Measurements from ENCODE around the gene CISH. TPM values are rescaled to one million over a fixed set of nuclear protein-coding genes. Genes with fewer than 3 reads are reported as not detected.

The CISH gene
- total and polyA plus RNA-seq, 4 donors = 4.7 to 32.5 (median 24.3) TPM

DNA sequence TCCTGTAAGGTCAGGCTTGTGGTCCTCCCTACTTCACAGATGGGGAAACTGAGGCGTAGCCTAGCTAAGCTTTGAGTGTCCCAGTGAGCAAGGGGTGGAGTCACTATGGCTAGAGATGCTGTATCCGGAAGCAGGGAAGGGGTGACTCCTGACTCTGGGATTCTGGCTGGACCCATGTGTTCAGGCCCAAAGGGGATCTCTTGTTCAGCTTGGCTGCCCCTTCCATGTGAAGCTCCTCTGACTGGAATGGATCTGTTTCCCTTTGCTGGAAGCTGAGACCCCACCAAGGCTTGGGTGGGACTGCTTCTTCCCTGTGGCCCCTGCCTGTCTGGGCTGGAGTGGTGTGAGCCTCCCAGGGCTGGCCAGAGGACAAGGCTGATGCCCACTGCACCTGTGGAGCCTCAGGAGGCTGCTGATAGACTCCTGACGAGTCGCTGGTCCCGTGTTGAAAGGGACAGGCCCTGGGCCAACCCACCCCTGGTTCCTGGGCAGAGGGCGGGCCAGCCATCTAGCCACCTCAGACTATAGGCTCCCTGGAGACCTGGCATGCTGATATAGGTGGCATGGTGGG is 6.4 kb upstream of the CISH start (continued):
- TF ChIP-seq, protein P1, sequence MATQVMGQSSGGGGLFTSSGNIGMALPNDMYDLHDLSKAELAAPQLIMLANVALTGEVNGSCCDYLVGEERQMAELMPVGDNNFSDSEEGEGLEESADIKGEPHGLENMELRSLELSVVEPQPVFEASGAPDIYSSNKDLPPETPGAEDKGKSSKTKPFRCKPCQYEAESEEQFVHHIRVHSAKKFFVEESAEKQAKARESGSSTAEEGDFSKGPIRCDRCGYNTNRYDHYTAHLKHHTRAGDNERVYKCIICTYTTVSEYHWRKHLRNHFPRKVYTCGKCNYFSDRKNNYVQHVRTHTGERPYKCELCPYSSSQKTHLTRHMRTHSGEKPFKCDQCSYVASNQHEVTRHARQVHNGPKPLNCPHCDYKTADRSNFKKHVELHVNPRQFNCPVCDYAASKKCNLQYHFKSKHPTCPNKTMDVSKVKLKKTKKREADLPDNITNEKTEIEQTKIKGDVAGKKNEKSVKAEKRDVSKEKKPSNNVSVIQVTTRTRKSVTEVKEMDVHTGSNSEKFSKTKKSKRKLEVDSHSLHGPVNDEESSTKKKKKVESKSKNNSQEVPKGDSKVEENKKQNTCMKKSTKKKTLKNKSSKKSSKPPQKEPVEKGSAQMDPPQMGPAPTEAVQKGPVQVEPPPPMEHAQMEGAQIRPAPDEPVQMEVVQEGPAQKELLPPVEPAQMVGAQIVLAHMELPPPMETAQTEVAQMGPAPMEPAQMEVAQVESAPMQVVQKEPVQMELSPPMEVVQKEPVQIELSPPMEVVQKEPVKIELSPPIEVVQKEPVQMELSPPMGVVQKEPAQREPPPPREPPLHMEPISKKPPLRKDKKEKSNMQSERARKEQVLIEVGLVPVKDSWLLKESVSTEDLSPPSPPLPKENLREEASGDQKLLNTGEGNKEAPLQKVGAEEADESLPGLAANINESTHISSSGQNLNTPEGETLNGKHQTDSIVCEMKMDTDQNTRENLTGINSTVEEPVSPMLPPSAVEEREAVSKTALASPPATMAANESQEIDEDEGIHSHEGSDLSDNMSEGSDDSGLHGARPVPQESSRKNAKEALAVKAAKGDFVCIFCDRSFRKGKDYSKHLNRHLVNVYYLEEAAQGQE (IDR thresholded peaks at IDR 0.05) = no peak
- TF ChIP-seq, protein P2, sequence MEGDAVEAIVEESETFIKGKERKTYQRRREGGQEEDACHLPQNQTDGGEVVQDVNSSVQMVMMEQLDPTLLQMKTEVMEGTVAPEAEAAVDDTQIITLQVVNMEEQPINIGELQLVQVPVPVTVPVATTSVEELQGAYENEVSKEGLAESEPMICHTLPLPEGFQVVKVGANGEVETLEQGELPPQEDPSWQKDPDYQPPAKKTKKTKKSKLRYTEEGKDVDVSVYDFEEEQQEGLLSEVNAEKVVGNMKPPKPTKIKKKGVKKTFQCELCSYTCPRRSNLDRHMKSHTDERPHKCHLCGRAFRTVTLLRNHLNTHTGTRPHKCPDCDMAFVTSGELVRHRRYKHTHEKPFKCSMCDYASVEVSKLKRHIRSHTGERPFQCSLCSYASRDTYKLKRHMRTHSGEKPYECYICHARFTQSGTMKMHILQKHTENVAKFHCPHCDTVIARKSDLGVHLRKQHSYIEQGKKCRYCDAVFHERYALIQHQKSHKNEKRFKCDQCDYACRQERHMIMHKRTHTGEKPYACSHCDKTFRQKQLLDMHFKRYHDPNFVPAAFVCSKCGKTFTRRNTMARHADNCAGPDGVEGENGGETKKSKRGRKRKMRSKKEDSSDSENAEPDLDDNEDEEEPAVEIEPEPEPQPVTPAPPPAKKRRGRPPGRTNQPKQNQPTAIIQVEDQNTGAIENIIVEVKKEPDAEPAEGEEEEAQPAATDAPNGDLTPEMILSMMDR (IDR thresholded peaks at IDR 0.05; ENCODE audit: low read depth, low read length, missing input control) = no peak
- no peak for TF ChIP-seq FOXA2 (IDR thresholded peaks at IDR 0.05)
- no peak for TF ChIP-seq MAX (IDR thresholded peaks at IDR 0.05)
- TF ChIP-seq GABPA (IDR thresholded peaks at IDR 0.05 in 1 of 2, conservative IDR thresholded peaks at IDR 0.05 in 1 of 2) = no peak
- no peak for TF ChIP-seq HNF4A (conservative IDR thresholded peaks at IDR 0.05)

DNA sequence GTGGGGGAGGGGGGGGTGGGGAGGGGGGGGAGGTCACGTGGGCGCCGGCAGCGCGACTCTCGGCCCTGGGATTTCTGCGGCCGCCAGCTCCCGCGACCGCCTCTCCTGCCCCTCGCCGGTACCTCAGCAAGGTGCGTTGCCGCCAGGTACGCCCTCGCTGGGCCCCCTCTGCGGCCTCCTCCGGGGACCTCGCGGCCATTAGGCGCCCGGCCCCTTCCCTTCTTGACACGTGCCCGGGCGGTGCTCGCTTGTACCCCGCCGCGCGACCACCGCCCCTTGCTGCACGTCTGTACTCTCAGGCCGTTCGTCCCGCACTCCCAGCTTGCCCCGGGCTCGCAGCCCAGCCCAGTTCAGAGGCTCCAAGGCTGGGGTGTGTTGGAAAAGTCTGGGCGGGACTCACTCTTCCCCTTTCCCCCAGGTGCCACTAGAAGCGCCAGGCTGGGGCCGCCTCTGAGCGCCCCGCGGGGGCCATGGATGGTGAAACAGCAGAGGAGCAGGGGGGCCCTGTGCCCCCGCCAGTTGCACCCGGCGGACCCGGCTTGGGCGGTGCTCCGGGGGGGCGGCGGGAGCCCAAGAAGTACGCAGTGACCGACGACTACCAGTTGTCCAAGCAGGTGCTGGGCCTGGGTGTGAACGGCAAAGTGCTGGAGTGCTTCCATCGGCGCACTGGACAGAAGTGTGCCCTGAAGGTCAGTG is 5.7 kb upstream of the CISH start, which contains the start of gene MAPKAPK3:
TSS of gene MAPKAPK3 (plus strand) at position 56 of the 696 bp plus-strand sequence. CDS start at position 471, 415 bp downstream.
- TF ChIP-seq NR2F2 (IDR thresholded peaks at IDR 0.05) = no peak
- TF ChIP-seq GABPA (IDR thresholded peaks at IDR 0.05 in 1 of 2, conservative IDR thresholded peaks at IDR 0.05 in 1 of 2) = no peak
- TF ChIP-seq FOXA1 (IDR thresholded peaks at IDR 0.05) = no peak
- peak in 1 of 2 donors; percentile 24 for TF ChIP-seq RAD21 (IDR thresholded peaks at IDR 0.05)
- no peak for DNase-seq (ENCODE audit: low spot score)
- Histone ChIP-seq H3K36me3 (ENCODE audit: control insufficient read depth in 4 of 4, insufficient read depth in 3 of 4, low read depth in 1 of 4, low read length in 3 of 4) (no peaks in the 10 kb centered on the region), H3K27ac (ENCODE audit: low read depth in 1 of 2, low read length in 2 of 2) (peak within 1 kb of the TSS; percentile 70 to 82), H3K9me3 (ENCODE audit: control insufficient read depth in 4 of 4, low read length in 3 of 4) (no peaks in the 10 kb centered on the region), H3K27me3 (ENCODE audit: control insufficient read depth in 4 of 4, insufficient read depth in 4 of 4, low read length in 3 of 4) (no peaks in the 10 kb centered on the region), H3K4me1 (ENCODE audit: control insufficient read depth in 4 of 4, insufficient read depth in 4 of 4, low read length in 3 of 4) (peaks cover 3 to 58% (median 38%) of the 10 kb centered on the region in 4 donors), H3K9ac (ENCODE audit: low read depth in 1 of 2, low read length in 2 of 2) (peak within 1 kb of the TSS; percentile 80 to 87), H3K4me3 (ENCODE audit: low read depth in 1 of 3, low read length in 3 of 3) (peak within 1 kb of the TSS; percentile 63 to 73 (median 71))
- under 1% methylated on average over 58 of the region's 58 CpGs for WGBS

DNA sequence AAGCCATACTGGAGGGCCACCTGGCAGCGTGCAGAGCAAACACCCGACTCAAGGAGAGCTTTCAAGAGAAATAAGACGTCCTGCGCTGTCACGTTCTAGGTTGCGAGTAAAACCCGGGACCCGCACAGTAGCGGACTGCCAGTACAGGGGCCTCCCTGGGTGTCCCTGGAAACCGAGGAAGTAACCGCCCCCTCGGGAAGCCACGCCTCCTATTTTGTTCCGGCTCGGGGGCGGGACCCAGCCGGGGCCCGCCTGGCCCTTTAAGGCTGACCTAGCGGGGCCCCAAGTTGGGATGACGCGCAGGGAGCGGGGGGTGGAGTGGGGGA is 5.2 kb upstream of the CISH start:
- Histone ChIP-seq H3K36me3 (ENCODE audit: control insufficient read depth in 4 of 4, insufficient read depth in 3 of 4, low read depth in 1 of 4, low read length in 3 of 4) (no peaks in the 10 kb centered on the region), H3K4me3 (ENCODE audit: low read depth in 1 of 3, low read length in 3 of 3) (peak overlapping the region; percentile 56 to 73 (median 71)), H3K27ac (ENCODE audit: low read depth in 1 of 2, low read length in 2 of 2) (peak overlapping the region; percentile 70 to 74), H3K4me1 (ENCODE audit: control insufficient read depth in 4 of 4, insufficient read depth in 4 of 4, low read length in 3 of 4) (peaks cover 3 to 58% (median 38%) of the 10 kb centered on the region in 4 donors), H3K9me3 (ENCODE audit: control insufficient read depth in 4 of 4, low read length in 3 of 4) (no peaks in the 10 kb centered on the region), H3K9ac (ENCODE audit: low read depth in 1 of 2, low read length in 2 of 2) (peak overlapping the region in 1 of 2 donors; percentile 52), H3K27me3 (ENCODE audit: control insufficient read depth in 4 of 4, insufficient read depth in 4 of 4, low read length in 3 of 4) (no peaks in the 10 kb centered on the region)
- WGBS = 1% methylated on average over 22 of the region's 22 CpGs
- TF ChIP-seq EGR1 (IDR thresholded peaks at IDR 0.05; ENCODE audit: low read depth in 2 of 2) (peak in 1 of 2 donors; percentile 44), SP1 (IDR thresholded peaks at IDR 0.05) (peak; percentile 14), TAF1 (conservative IDR thresholded peaks at IDR 0.05) (no peak), GABPA (IDR thresholded peaks at IDR 0.05 in 1 of 2, conservative IDR thresholded peaks at IDR 0.05 in 1 of 2) (peak in 1 of 2 donors; percentile 47)
- DNase-seq (ENCODE audit: low spot score) = peak; percentile 90

Measured in liver (tissue), 9 donors.